HG03066 (cell line): ENCODE results near the gene CRX.
"Not testable (repeated sequence)": the region's sequence is repeated elsewhere in the genome, so short reads cannot be mapped to it uniquely, and the experiment has no call there.

Experiments
- ATAC-seq: cut with Tn5 transposase; IDR thresholded peaks from one replicate; pipeline ENCODE4 v1.9.1; 2021; ENCODE audit warnings: low read depth; ENCODE audit not compliant: unreplicated experiment

Gene CRX

GRCh38 chr19:47858231-47858630 is 36.5 kb downstream of the CRX start:
- ATAC-seq: not testable (repeated sequence)

GRCh38 chr19:47858646-47859285 is 37.0 kb downstream of the CRX start, which contains the start of gene TPRX2:
TSS of gene TPRX2 (plus strand) at chr19:47859235. CDS start at chr19:47859247, 12 bp downstream.
- ATAC-seq: not testable (repeated sequence)

GRCh38 chr19:47859838-47860237 is 38.1 kb downstream of the CRX start:
- not testable (repeated sequence) for ATAC-seq

- ATAC-seq: no peak
Measured at GRCh38 chr19:47860602-47861297, 39.0 kb downstream of the CRX start.

- ATAC-seq: no peak
Measured at GRCh38 chr19:47861630-47862029, 39.9 kb downstream of the CRX start.

- ATAC-seq: no peak
Measured at GRCh38 chr19:47863514-47863936, 41.8 kb downstream of the CRX start.

GRCh38 chr19:47865166-47865565 is 43.4 kb downstream of the CRX start:
- ATAC-seq: no peak

- ATAC-seq: no peak
Measured at GRCh38 chr19:47878906-47879305, 57.2 kb downstream of the CRX start.

- ATAC-seq: not testable (repeated sequence)
Measured at GRCh38 chr19:47879385-47879784, 57.6 kb downstream of the CRX start.

- ATAC-seq: no peak
Measured at GRCh38 chr19:47881757-47882156, 60.0 kb downstream of the CRX start.

GRCh38 chr19:47882890-47883289 is 61.2 kb downstream of the CRX start:
- no peak for ATAC-seq

GRCh38 chr19:47885067-47885463 is 63.3 kb downstream of the CRX start:
- ATAC-seq: no peak

- ATAC-seq: no peak
Measured at GRCh38 chr19:47886010-47886559, 64.3 kb downstream of the CRX start, which contains the start of gene SULT2A1. TSS of gene SULT2A1 (minus strand) at chr19:47886315. CDS start at chr19:47886257, 58 bp downstream.

GRCh38 chr19:47890865-47891621 is 69.3 kb downstream of the CRX start:
- no peak for ATAC-seq

- ATAC-seq: no peak
Measured at GRCh38 chr19:47891622-47891922, 69.8 kb downstream of the CRX start.

- ATAC-seq: no peak
Measured at GRCh38 chr19:47891923-47892666, 70.4 kb downstream of the CRX start.
